Sigmoid colon (tissue), 7 donors: ENCODE results near the gene EPYC. TPM values are rescaled to one million over a fixed set of nuclear protein-coding genes. Genes with fewer than 3 reads are reported as not detected.
A peak's percentile ranks its signal among the peaks of the same experiment; 100 is the strongest.

Source experiments
- DNase-seq: peaks from one replicate; pipeline ENCODE4 v3.0.0-alpha.2; 2019
- H3K27ac ChIP-seq, 4 donors: fragments of 200-600 bp; sonication (generic); one replicate each; pipeline ENCODE4 v1.5.1; 2016 to 2019; ENCODE audit warnings: mild to moderate bottlenecking in 1 of 4
- H3K27me3 ChIP-seq, 3 donors: fragments of 200-600 bp; sonication (generic); one replicate each; pipeline ENCODE4 v1.5.1; 2019; ENCODE audit warnings: mild to moderate bottlenecking in 1 of 3
- H3K36me3 ChIP-seq, 4 donors: fragments of 200-600 bp; sonication (generic); one replicate each; pipeline ENCODE4 v1.5.1; 2016 to 2019
- H3K4me1 ChIP-seq, 4 donors: fragments of 200-600 bp; sonication (generic); one replicate each; pipeline ENCODE4 v1.5.1; 2017 to 2019
- H3K4me3 ChIP-seq, 4 donors: fragments of 200-600 bp; sonication (generic); one replicate each; pipeline ENCODE4 v1.5.1; 2017 to 2019; ENCODE audit warnings: mild to moderate bottlenecking in 2 of 4, moderate library complexity in 1 of 4
- H3K9me3 ChIP-seq, 4 donors: fragments of 200-600 bp in 3 of 4; sonication (generic) in 3 of 4; one replicate each; pipeline versions ENCODE4 v1.5.1 to v1.6.1; 2013 to 2019
- EP300 ChIP-seq, 4 donors: sonication (generic); formaldehyde crosslinking; IDR thresholded peaks; one replicate each; pipeline ENCODE4 v1.6.1; 2017; ENCODE audit warnings: antibody characterized with exemption in 4 of 4
- POLR2A ChIP-seq, 2 donors: fragments of 450-650 bp; IDR thresholded peaks; one replicate each; pipeline ENCODE4 v1.6.1; 2016; ENCODE audit warnings: antibody characterized with exemption in 2 of 2, mild to moderate bottlenecking in 2 of 2, moderate library complexity in 2 of 2
- POLR2AphosphoS5 ChIP-seq, 4 donors: sonication (generic); formaldehyde crosslinking; IDR thresholded peaks; one replicate each; pipeline ENCODE4 v1.6.1; 2017; ENCODE audit warnings: antibody characterized with exemption in 4 of 4
- WGBS, 2 donors: extraction: QIAGEN DNeasy Blood & Tissue Kit; methylation state at CpG; one replicate each; pipeline ENCODE4 v1.1.7; 2013; 5-methylcytosine and 5-hydroxymethylcytosine counted together
- intact Hi-C: fragments of 100-400 bp; cut with DNase I; formaldehyde crosslinking; loops from one replicate; pipeline ENCODE4 v1.15.1; 2023
- polyA plus RNA-seq, 3 donors: library from polyadenylated mRNA; stranded (reverse); fragments of 200-250 nt; gene quantifications; one replicate each; pipeline ENCODE4 v1.2.3, GENCODE V29; 2013
- total RNA-seq, 4 donors: library from RNA; depleted of rRNA; stranded (reverse); fragments of >200 nt; gene quantifications; one replicate each; pipeline ENCODE4 v1.1.0, GENCODE V29; 2016
- TF ChIP-seq, protein P1 (sequence below), 4 experiments: fragments of 450-650 bp in 3 of 4; fragments of 200-600 bp in 1 of 4; IDR thresholded peaks; one replicate each; pipeline ENCODE4 v1.5.1; 2016 to 2019; ENCODE audit warnings: antibody characterized with exemption in 4 of 4, mild to moderate bottlenecking in 3 of 4, moderate library complexity in 2 of 4
- donor health status: healthy with polysubstance abuse.
- donor health status: Bipolar disorder and iron deficiency.
- donor health status: healthy.

Gene EPYC
- total and polyA plus RNA-seq, 7 donors, result 0.09 TPM; not detected in 6

DNA sequence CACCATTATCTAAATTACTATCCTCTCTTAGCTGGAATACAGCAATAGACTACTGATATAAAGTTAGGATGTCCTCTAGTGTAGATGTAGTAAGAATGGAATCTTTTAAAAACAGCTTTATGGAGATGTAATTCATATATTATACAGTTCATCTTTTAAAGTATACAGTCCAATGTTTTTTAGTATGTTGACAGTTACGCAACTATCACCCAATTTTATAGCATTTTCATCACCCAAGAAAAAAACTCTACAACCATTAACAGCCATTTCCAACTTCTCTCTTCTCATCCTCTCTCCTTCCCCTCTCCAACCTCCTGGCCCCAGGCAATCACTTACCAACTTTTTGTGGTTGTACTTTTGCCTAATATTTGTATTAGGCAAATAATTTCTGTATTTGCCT is 22.6 kb downstream of the EPYC start:
- 96% methylated on average over 1 of the region's 1 CpG for WGBS, 2 donors
- TF ChIP-seq POLR2AphosphoS5 (IDR thresholded peaks at IDR 0.05), result no peak
- TF ChIP-seq EP300 (IDR thresholded peaks at IDR 0.05), result no peak
- TF ChIP-seq, protein P1, sequence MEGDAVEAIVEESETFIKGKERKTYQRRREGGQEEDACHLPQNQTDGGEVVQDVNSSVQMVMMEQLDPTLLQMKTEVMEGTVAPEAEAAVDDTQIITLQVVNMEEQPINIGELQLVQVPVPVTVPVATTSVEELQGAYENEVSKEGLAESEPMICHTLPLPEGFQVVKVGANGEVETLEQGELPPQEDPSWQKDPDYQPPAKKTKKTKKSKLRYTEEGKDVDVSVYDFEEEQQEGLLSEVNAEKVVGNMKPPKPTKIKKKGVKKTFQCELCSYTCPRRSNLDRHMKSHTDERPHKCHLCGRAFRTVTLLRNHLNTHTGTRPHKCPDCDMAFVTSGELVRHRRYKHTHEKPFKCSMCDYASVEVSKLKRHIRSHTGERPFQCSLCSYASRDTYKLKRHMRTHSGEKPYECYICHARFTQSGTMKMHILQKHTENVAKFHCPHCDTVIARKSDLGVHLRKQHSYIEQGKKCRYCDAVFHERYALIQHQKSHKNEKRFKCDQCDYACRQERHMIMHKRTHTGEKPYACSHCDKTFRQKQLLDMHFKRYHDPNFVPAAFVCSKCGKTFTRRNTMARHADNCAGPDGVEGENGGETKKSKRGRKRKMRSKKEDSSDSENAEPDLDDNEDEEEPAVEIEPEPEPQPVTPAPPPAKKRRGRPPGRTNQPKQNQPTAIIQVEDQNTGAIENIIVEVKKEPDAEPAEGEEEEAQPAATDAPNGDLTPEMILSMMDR (IDR thresholded peaks at IDR 0.05), result no peak
- no peak for TF ChIP-seq POLR2A (IDR thresholded peaks at IDR 0.05)
- no peak for DNase-seq
- Histone ChIP-seq H3K36me3 (no peaks in the 10 kb centered on the region), H3K4me3 (no peak overlapping the region), H3K9me3 (no peaks in the 10 kb centered on the region), H3K4me1 (peaks cover 0 to 3% (median 0%) of the 10 kb centered on the region in 4 donors), H3K27ac (no peak overlapping the region), H3K27me3 (no peaks in the 10 kb centered on the region)
- intact Hi-C loops, result loop anchor here (5.0 kb wide), 1 partner anchor 125 kb away; no protein-coding TSS in a partner anchor

DNA sequence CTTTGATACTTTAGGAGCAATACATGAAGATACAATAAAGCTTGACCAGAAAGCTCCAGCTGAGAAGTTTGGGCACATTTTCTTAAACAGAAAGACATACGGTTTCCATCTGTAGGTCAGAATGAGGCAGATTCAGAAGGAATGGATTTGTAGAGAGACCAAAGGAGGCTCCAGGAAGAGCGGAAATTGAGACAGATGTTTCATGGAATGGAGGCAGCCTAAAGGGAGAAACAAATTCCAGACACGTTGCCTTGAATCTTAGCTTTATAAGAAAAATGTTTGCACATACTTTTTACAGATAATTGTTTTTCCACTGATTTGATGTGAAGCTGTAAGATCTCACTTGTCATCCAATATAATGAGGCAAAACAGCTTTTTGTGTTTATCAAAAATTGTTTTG is 24.8 kb downstream of the EPYC start:
- intact Hi-C loops, result loop anchor here (2.0 to 5.0 kb wide), 4 partner anchors 127 to 375 kb away; no protein-coding TSS in a partner anchor
- no peaks in the 10 kb centered on the region for H3K9me3 ChIP-seq
- DNase-seq, result no peak
- H3K4me1 ChIP-seq, result peaks cover 0 to 3% (median 0%) of the 10 kb centered on the region in 4 donors
- no peak overlapping the region for H3K4me3 ChIP-seq
- H3K36me3 ChIP-seq, result no peaks in the 10 kb centered on the region
- no peaks in the 10 kb centered on the region for H3K27me3 ChIP-seq
- 71 to 76% methylated on average over 3 of the region's 3 CpGs for WGBS, 2 donors
- peak overlapping the region in 3 of 4 donors; percentile 20 to 40 (median 24) for H3K27ac ChIP-seq
- TF ChIP-seq POLR2AphosphoS5 (IDR thresholded peaks at IDR 0.05) (peak in 3 of 4 donors; percentile 26 to 46 (median 26)), EP300 (IDR thresholded peaks at IDR 0.05) (no peak)
- TF ChIP-seq, protein P1 (IDR thresholded peaks at IDR 0.05), result no peak

DNA sequence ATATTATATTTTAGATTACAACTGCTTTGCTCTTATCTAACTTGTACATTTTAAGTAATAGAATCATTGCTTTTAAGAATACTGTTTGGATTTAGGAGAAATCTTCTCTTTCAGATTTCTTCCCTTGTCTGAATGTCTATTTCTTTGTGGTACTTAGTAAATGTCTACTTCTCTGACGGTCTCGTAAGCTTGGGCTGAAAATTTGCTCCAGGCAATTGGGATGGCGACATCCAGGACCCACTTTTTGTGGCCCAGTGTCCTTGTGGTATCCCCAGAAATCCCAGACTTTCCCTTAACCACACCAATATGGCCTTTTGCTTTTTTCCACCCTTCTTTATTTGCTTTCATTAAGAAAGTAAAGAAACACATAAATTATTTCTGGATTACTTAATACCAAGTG is 25.8 kb downstream of the EPYC start:
- TF ChIP-seq POLR2AphosphoS5 (IDR thresholded peaks at IDR 0.05) (no peak), EP300 (IDR thresholded peaks at IDR 0.05) (no peak), POLR2A (IDR thresholded peaks at IDR 0.05) (no peak)
- TF ChIP-seq, protein P1 (IDR thresholded peaks at IDR 0.05), result no peak
- H3K4me3 ChIP-seq, result no peak overlapping the region
- peak overlapping the region in 3 of 4 donors; percentile 3 to 24 (median 21) for H3K27ac ChIP-seq
- H3K27me3 ChIP-seq, result no peaks in the 10 kb centered on the region
- intact Hi-C loops, result loop anchor here (2.0 kb wide), 2 partner anchors 198 to 348 kb away; no protein-coding TSS in a partner anchor
- DNase-seq, result no peak
- peaks cover 0 to 3% (median 0%) of the 10 kb centered on the region in 4 donors for H3K4me1 ChIP-seq
- H3K9me3 ChIP-seq, result no peaks in the 10 kb centered on the region
- H3K36me3 ChIP-seq, result no peaks in the 10 kb centered on the region
- WGBS, 2 donors, result 82 to 90% methylated on average over 3 of the region's 3 CpGs

DNA sequence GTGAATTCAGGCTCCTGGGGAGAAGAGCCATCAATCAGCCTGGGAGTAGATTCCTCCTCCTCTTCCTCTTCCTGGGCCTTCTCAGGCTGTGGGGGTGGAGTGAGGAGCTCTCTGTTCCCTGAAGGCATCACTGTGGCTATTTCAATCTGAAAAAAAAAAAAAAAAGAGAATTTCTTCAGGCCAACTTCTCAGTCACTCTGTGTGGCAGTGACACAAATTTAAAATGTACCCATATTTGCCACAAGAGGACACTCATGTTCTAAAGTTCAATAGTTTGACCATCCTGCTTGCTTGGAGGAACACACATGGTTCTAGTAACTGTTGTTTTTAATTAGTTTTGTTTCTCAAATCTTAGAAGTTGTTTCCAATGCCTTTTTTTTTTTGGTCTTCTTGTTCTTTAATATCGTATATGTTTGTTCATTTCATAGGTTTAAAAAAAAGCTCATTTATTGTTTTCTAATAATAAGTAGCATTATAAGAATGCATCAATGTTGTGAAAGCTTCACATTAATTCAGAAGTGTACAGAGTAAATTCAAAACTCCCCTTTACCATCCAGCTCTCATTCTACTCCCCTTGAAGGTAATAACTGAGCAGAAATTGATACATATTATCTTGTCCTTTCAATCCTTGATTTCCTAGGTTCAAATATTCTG is 26.5 kb downstream of the EPYC start:
- H3K4me3 ChIP-seq, result no peak overlapping the region
- TF ChIP-seq, protein P1 (IDR thresholded peaks at IDR 0.05), result peak; percentile 47 to 75 (median 65)
- TF ChIP-seq POLR2A (IDR thresholded peaks at IDR 0.05) (no peak), EP300 (IDR thresholded peaks at IDR 0.05) (no peak), POLR2AphosphoS5 (IDR thresholded peaks at IDR 0.05) (no peak)
- WGBS, 2 donors, result 60 to 66% methylated on average over 1 of the region's 1 CpG
- DNase-seq, result no peak
- intact Hi-C loops, result loop anchor here (2.0 kb wide), 2 partner anchors 199 to 349 kb away; no protein-coding TSS in a partner anchor
- no peaks in the 10 kb centered on the region for H3K27me3 ChIP-seq
- peak overlapping the region in 3 of 4 donors; percentile 17 to 44 (median 21) for H3K27ac ChIP-seq
- no peaks in the 10 kb centered on the region for H3K9me3 ChIP-seq
- no peaks in the 10 kb centered on the region for H3K36me3 ChIP-seq
- H3K4me1 ChIP-seq, result peaks cover 0 to 3% (median 0%) of the 10 kb centered on the region in 4 donors
